GM12891 (cell line): ENCODE results near the gene ZNF691.

Experiments used
- POLR2A ChIP-seq: IDR thresholded peaks from 2 replicates; pipeline ENCODE4 v1.6.1; 2011; ENCODE audit warnings: low read depth, low read length, control low read depth
- POLR2AphosphoS5 ChIP-seq: IDR thresholded peaks from 2 replicates; pipeline ENCODE4 v1.6.1; 2011; ENCODE audit warnings: low read depth, low read length, control low read depth
- TAF1 ChIP-seq: IDR thresholded peaks from 2 replicates; pipeline ENCODE4 v1.6.1; 2011; ENCODE audit warnings: low read depth, low read length, control low read depth

DNA sequence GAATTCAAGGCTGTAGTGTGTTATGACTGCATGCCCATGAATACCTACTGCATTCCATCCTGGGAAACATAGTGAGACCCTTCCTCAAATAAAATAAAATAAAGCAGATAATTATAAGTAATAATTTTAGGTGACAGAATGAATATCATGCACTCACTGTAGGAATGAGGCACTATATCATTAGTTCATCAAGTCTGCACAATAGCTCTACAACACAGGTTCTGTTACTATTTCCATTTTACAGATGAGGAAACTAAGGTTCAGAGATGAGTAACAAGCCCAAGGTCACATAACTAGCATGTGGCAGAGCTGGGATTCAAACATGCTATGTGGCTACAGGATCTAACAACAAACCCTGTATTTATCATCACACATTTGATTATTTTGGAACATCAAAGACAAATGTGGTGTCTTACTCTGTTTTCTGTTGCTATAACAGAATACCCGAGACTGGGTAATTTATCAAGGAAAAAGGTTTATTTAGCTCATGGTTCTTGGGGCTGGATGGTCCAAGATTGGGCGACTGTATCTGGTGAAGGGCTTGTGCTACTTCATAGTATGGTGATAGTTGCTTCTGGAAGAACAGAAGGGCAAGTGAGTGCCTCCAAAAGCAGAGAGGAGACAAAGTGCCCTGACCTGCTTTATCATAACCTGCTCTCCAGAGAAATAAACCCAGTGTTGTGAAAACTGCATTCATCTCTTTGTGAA is 4.8 kb upstream of the ZNF691 start:
- no peak for TF ChIP-seq POLR2A
- TF ChIP-seq POLR2AphosphoS5: no peak
- TF ChIP-seq TAF1: no peak
